GOT3 (cell line): ENCODE measurements around the gene MED17.

Experiments
- DNase-seq: peaks from one replicate; lab custom pipeline; 2025; ENCODE audit warnings: mixed read lengths; lab: John Stamatoyannopoulos, UW

MED17 gene

GRCh38 chr11:93817426-93818348 lies 33.6 kb downstream of the MED17 start:
- DNase-seq: no peak

- DNase-seq: no peak
Measured at GRCh38 chr11:93819966-93820695, 36.0 kb downstream of the MED17 start.

- no peak for DNase-seq
Measured at GRCh38 chr11:93820847-93821246, 36.8 kb downstream of the MED17 start.

- no peak for DNase-seq
Measured at GRCh38 chr11:93821617-93822016, 37.5 kb downstream of the MED17 start.

GRCh38 chr11:93822359-93822758 lies 38.3 kb downstream of the MED17 start:
- DNase-seq: no peak

- no peak for DNase-seq
Measured at GRCh38 chr11:93823210-93823609, 39.1 kb downstream of the MED17 start.

GRCh38 chr11:93827363-93827762 lies 43.3 kb downstream of the MED17 start:
- DNase-seq: no peak

GRCh38 chr11:93829598-93829997 lies 45.5 kb downstream of the MED17 start:
- DNase-seq: no peak

GRCh38 chr11:93831343-93832127 lies 47.5 kb downstream of the MED17 start:
- no peak for DNase-seq

GRCh38 chr11:93832780-93833179 lies 48.7 kb downstream of the MED17 start:
- DNase-seq: no peak

- no peak for DNase-seq
Measured at GRCh38 chr11:93838967-93839366, 54.9 kb downstream of the MED17 start.

- no peak for DNase-seq
Measured at GRCh38 chr11:93840180-93840579, 56.1 kb downstream of the MED17 start.

- no peak for DNase-seq
Measured at GRCh38 chr11:93840981-93841380, 56.9 kb downstream of the MED17 start.

GRCh38 chr11:93841446-93841845 lies 57.4 kb downstream of the MED17 start:
- no peak for DNase-seq

GRCh38 chr11:93842034-93842433 lies 58.0 kb downstream of the MED17 start:
- no peak for DNase-seq

GRCh38 chr11:93842461-93842860 lies 58.4 kb downstream of the MED17 start:
- no peak for DNase-seq

- DNase-seq: no peak
Measured at GRCh38 chr11:93843906-93844305, 59.8 kb downstream of the MED17 start.

- no peak for DNase-seq
Measured at GRCh38 chr11:93844568-93844967, 60.5 kb downstream of the MED17 start.

GRCh38 chr11:93845181-93846092 lies 61.4 kb downstream of the MED17 start:
- DNase-seq: no peak

- DNase-seq: no peak
Measured at GRCh38 chr11:93846411-93846810, 62.3 kb downstream of the MED17 start.

- no peak for DNase-seq
Measured at GRCh38 chr11:93849201-93849600, 65.1 kb downstream of the MED17 start.
